MCF 10A (cell line): Measurements from ENCODE around the gene SDHB. TPM values are rescaled to one million over a fixed set of nuclear protein-coding genes. Genes with fewer than 3 reads are reported as not detected.

ENCODE experiments used
- BruUV-seq: library from RNA; stranded (reverse); fragments of 400-500 nt; replicated peaks from 2 replicates; lab custom pipeline; 2021; lab: Mats Ljungman, UMichigan
- CTCF ChIA-PET: fragments of 300-600 bp; sonication (Branson Sonifier 250); formaldehyde crosslinking; extraction: SDS; loops from one replicate; lab custom pipeline; 2021; ENCODE audit warnings: antibody characterized with exemption, inconsistent platforms; lab: Yijun Ruan, JAX
- POLR2A ChIA-PET: fragments of 300-600, 350-650 bp; sonication (Branson Sonifier 250); formaldehyde crosslinking; extraction: SDS; loops from one replicate; lab custom pipeline; 2020; ENCODE audit warnings: antibody characterized with exemption, inconsistent platforms; lab: Yijun Ruan, JAX
- DNase-seq: peaks from one replicate; pipeline ENCODE4 v3.0.0-alpha.2; 2018; ENCODE audit not compliant: unreplicated experiment
- H3K27ac Mint-ChIP-seq: one replicate; pipeline ENCODE4 v1.8.0; 2022; ENCODE audit warnings: mild to moderate bottlenecking, low read depth, mixed read lengths; ENCODE audit not compliant: unreplicated experiment
- H3K27me3 Mint-ChIP-seq: one replicate; pipeline ENCODE4 v1.8.0; 2022; ENCODE audit warnings: mixed read lengths; ENCODE audit not compliant: insufficient read depth, unreplicated experiment
- H3K36me3 Mint-ChIP-seq: one replicate; pipeline ENCODE4 v1.8.0; 2022; ENCODE audit warnings: mild to moderate bottlenecking, moderate library complexity, mixed read lengths; ENCODE audit not compliant: insufficient read depth, unreplicated experiment
- H3K4me1 Mint-ChIP-seq: one replicate; pipeline ENCODE4 v1.8.0; 2022; ENCODE audit warnings: mixed read lengths; ENCODE audit not compliant: insufficient read depth, unreplicated experiment
- H3K4me3 Mint-ChIP-seq: one replicate; pipeline ENCODE4 v1.8.0; 2022; ENCODE audit warnings: mild to moderate bottlenecking, moderate library complexity, mixed read lengths; ENCODE audit not compliant: unreplicated experiment
- H3K9me3 Mint-ChIP-seq: one replicate; pipeline ENCODE4 v1.8.0; 2022; ENCODE audit warnings: mixed read lengths; ENCODE audit not compliant: unreplicated experiment
- CTCF ChIP-seq: fragments of 200-600 bp; IDR thresholded peaks from one replicate; pipeline ENCODE4 v1.8.0; 2022; ENCODE audit warnings: antibody characterized with exemption, mild to moderate bottlenecking; ENCODE audit not compliant: unreplicated experiment
- intact Hi-C: fragments of 100-400 bp; cut with micrococcal nuclease; formaldehyde crosslinking; loops from 2 replicates; pipeline ENCODE4 v1.14.1; 2022
- total RNA-seq: library from RNA; stranded (reverse); gene quantifications from 2 replicates; pipeline ENCODE4 v1.2.3, GENCODE V29; 2022

Gene SDHB
- total RNA-seq, 1 experiment from 2014 or later, result 166 TPM

- peak overlapping the region; percentile 9 for H3K27ac Mint-ChIP-seq
- H3K36me3 Mint-ChIP-seq, result no peaks in the 10 kb centered on the region
- POLR2A ChIA-PET, result interaction anchor here (1.1 kb wide), 2 partner anchors 12 to 36 kb away, joined by 3 read pairs; no protein-coding TSS in a partner anchor
- no peaks in the 10 kb centered on the region for H3K4me1 Mint-ChIP-seq
- no peak for TF ChIP-seq CTCF
- intact Hi-C loops, result loop anchor here (10.0 kb wide), 1 partner anchor 273 kb away; no protein-coding TSS in a partner anchor
- H3K4me3 Mint-ChIP-seq, result no peak overlapping the region
- CTCF ChIA-PET, result interaction anchor here (0.6 to 4.0 kb wide), 9 partner anchors 10 to 344 kb away, joined by 3 to 24 read pairs (median 6); no protein-coding TSS in a partner anchor
- no TSS peak for BruUV-seq
- no peaks in the 10 kb centered on the region for H3K27me3 Mint-ChIP-seq
- H3K9me3 Mint-ChIP-seq, result no peaks in the 10 kb centered on the region
- no peak for DNase-seq
These were observed 8.1 kb upstream of the SDHB start for GRCh38 chr1:17061892-17062291.

- POLR2A ChIA-PET, result interaction anchor here (1.1 kb wide), 2 partner anchors 13 to 36 kb away, joined by 3 read pairs; no protein-coding TSS in a partner anchor
- BruUV-seq, result no TSS peak
- Mint-ChIP-seq H3K27ac (peak overlapping the region; percentile 9), H3K4me1 (no peaks in the 10 kb centered on the region), H3K27me3 (no peaks in the 10 kb centered on the region), H3K36me3 (no peaks in the 10 kb centered on the region), H3K9me3 (no peaks in the 10 kb centered on the region), H3K4me3 (no peak overlapping the region)
- CTCF ChIA-PET, result interaction anchor here (0.6 to 4.0 kb wide), 8 partner anchors 9 to 345 kb away, joined by 3 to 24 read pairs (median 6); no protein-coding TSS in a partner anchor
- intact Hi-C loops, result loop anchor here (10.0 kb wide), 1 partner anchor 273 kb away; no protein-coding TSS in a partner anchor
- TF ChIP-seq CTCF, result no peak
- DNase-seq, result no peak
These were observed 7.7 kb upstream of the SDHB start for GRCh38 chr1:17061486-17061885.

GRCh38 chr1:17060306-17060749 lies 6.5 kb upstream of the SDHB start:
- Mint-ChIP-seq H3K9me3 (no peaks in the 10 kb centered on the region), H3K4me3 (no peak overlapping the region), H3K4me1 (no peaks in the 10 kb centered on the region), H3K27ac (no peak overlapping the region), H3K27me3 (no peaks in the 10 kb centered on the region), H3K36me3 (no peaks in the 10 kb centered on the region)
- DNase-seq, result no peak
- intact Hi-C loops, result loop anchor here (10.0 kb wide), 1 partner anchor 274 kb away; no protein-coding TSS in a partner anchor
- TF ChIP-seq CTCF, result no peak
- CTCF ChIA-PET, result interaction anchor here (0.6 to 4.0 kb wide), 8 partner anchors 11 to 378 kb away, joined by 3 to 24 read pairs (median 6); no protein-coding TSS in a partner anchor
- POLR2A ChIA-PET, result no interaction called here
- BruUV-seq, result no TSS peak

GRCh38 chr1:17059391-17060305 lies 5.8 kb upstream of the SDHB start:
- no peaks in the 10 kb centered on the region for H3K4me1 Mint-ChIP-seq
- CTCF ChIA-PET, result interaction anchor here (0.6 to 4.0 kb wide), 8 partner anchors 11 to 379 kb away, joined by 3 to 24 read pairs (median 6); no protein-coding TSS in a partner anchor
- no peaks in the 10 kb centered on the region for H3K27me3 Mint-ChIP-seq
- TF ChIP-seq CTCF, result peak; percentile 85
- peak; percentile 77 for DNase-seq
- no peaks in the 10 kb centered on the region for H3K36me3 Mint-ChIP-seq
- H3K4me3 Mint-ChIP-seq, result no peak overlapping the region
- H3K27ac Mint-ChIP-seq, result no peak overlapping the region
- intact Hi-C loops, result loop anchor here (1.0 to 10.0 kb wide), 5 partner anchors 16 to 347 kb away; partner anchors contain the start of gene PADI2
- no TSS peak for BruUV-seq
- H3K9me3 Mint-ChIP-seq, result no peaks in the 10 kb centered on the region
- POLR2A ChIA-PET, result no interaction called here
